GM21447 (cell line): ENCODE results near the gene PPARG.
"Not testable (repeated sequence)": the region's sequence is repeated elsewhere in the genome, so short reads cannot be mapped to it uniquely, and the experiment has no call there.

Source experiments
- ATAC-seq: cut with Tn5 transposase; IDR thresholded peaks from one replicate; pipeline ENCODE4 v1.9.1; 2021; ENCODE audit not compliant: unreplicated experiment

Gene PPARG

DNA sequence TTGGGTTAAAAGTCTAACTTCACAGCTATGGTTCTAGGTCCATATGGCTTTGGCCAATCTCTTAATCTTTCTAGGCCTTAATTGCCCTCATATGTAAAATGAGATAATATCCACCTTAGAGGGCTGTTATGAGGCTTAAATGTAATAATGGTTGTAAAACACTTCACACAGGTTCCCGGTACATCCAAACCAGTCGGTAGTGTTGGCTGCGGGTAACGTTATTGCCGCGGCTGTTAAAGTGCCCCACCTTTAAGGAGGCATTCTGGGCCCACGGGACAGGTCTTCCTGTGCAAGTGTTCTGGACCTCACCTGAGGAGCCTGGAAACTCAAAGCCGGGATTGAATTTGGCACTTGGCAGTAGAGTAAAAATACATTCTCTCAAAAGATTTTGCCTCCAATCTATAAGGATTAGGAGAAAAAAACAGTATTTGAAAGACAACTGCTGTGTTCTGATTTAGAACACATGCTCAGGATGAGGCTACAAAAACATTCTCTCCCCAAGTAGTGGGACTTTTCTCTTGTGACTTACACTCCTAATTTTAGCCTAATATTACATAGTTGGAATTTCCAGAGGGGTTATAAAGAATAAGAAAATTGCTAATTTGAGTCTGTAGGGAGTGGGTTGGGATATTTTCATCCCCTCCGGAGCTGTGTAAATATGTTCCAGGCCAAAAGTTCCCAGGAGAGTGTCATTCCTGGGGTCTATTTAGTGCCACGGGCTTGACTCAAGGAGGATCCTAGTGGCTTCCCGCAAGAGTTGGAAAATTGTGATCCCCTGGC lies 150.5 kb downstream of the PPARG start:
- ATAC-seq = no peak

GRCh38 chr3:12440927-12441714 lies 152.3 kb downstream of the PPARG start:
- ATAC-seq = no peak

DNA sequence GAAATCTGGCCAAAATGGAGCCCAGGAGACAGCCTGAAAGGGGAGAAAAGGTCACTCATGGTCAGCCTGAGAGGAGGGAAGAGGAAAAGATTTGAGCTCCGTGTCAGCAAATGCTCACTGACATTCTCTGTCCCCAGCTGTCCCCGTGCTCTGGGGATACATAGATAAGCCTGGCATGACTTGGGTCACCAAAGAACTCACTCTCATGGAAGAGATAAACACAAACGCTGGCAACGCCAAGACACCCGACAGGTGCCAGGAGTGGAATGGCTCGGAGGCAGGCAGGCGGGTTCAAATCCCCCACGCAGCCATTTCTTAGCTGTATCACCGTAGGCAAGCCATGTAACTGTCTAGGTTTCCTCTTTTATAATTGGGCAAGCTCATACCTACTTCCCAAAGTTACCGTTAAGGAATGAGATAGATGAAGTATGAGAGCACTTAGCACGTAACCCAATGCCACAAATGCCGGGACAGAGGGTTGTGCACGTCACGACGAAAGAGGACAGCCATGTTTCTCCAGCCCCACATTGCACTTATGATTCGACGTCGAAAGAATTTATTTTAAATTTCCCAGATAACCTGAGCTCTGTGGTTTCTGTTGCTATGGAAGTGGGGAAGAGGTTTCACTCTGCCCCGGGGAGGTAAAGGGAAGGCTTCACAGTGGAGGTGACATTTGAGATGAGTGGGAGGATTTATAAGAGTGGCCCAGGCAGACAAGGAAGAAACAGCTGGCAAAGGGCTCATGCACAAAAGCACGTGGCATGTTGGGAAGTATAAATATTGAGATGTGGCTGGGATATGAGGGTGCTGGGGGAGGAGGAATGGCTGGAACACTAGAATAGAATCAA lies 154.0 kb downstream of the PPARG start:
- ATAC-seq = no peak

DNA sequence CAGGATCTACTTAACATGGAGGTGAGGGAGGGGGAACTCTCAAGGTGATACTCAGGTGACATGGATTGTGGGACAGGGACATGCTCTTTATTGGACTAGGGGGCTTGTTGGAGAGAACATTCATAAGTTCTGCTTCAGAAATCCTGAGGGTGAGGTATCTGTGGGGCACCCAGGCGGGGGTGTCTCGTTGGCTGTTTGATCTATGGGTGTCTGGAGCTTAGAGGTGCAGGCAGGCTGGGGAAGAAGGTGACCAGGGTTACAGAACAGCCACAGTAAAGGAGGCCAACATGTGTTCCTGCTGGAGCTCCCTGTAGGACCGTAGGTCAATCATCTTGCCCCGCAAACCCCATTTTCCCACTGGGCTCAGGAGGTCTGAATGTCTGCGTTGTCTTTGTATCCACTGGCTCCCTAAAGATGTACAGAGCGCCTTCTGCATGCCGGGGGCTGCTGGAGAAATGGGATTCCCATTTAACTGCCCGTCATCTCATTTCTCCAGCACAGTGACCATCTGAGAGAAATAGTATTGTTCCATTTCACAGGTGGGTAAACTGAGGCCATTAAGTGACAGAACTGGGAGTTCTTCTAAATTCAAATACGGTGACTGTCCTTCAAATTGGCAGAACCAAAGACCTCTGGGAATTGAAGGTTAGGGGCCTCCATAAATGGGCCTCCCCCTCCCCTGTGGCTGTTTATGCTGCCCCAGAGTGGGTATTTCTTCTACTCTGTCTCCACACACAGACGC lies 155.1 kb downstream of the PPARG start:
- no peak for ATAC-seq

GRCh38 chr3:12444582-12445471 lies 156.0 kb downstream of the PPARG start:
- no peak for ATAC-seq

GRCh38 chr3:12445523-12446240 lies 156.8 kb downstream of the PPARG start:
- ATAC-seq = no peak

GRCh38 chr3:12446298-12446697 lies 157.4 kb downstream of the PPARG start:
- no peak for ATAC-seq

GRCh38 chr3:12447075-12447474 lies 158.2 kb downstream of the PPARG start:
- ATAC-seq = no peak

DNA sequence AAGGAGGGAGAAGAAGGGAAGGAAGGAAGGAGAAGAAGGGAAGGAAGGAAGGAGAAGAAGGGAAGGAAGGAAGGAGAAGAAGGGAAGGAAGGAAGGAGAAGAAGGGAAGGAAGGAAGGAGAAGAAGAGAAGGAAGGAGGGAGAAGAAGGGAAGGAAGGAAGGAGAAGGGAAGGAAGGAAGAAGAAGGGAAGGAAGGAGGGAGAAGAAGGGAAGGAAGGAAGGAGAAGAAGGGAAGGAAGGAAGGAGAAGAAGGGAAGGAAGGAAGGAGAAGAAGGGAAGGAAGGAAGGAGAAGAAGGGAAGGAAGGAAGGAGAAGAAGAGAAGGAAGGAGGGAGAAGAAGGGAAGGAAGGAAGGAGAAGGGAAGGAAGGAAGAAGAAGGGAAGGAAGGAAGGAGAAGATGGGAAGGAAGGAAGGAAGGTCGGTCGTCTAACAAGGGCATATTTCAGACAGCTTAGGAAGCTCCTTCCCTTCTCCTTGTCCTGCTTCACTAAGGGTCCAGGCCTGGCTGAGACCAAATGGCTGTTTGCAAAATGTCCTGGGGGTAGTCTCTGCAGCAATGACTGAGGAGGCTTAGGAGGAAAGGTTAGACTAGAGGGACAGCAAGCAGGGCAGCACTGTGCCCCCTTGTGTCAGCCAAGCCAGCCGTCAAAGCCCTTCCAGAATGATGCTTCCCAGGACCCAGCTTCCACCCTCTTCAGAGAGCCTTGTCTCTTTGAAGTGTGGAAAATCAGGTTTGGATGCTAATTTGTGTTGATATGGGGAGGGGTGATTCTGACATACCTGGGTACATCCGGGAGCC lies 159.7 kb downstream of the PPARG start:
- not testable (repeated sequence) for ATAC-seq

- no peak for ATAC-seq
These were observed 161.2 kb downstream of the PPARG start for GRCh38 chr3:12449889-12450682.

DNA sequence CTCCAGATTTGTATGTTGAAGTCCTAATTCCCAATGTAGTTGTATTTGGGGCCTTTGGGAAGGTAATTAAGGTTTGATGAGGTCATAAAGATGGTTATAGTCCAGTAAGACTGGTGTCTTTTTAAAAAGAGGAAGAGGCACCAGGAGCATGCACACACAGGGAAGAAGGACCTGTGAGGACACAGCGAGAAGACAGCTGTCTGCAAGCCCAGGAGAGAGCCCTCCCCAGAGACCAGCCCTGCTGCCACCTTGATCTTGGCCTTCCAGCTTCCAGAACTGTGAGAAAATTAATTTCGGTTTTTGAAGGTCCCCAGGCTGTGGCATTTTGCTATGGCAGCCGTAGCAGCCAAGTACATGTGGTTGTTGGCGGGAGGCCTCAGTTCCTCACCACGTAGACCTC lies 162.6 kb downstream of the PPARG start:
- no peak for ATAC-seq

- no peak for ATAC-seq
These were observed 163.1 kb downstream of the PPARG start for GRCh38 chr3:12451960-12452359.

DNA sequence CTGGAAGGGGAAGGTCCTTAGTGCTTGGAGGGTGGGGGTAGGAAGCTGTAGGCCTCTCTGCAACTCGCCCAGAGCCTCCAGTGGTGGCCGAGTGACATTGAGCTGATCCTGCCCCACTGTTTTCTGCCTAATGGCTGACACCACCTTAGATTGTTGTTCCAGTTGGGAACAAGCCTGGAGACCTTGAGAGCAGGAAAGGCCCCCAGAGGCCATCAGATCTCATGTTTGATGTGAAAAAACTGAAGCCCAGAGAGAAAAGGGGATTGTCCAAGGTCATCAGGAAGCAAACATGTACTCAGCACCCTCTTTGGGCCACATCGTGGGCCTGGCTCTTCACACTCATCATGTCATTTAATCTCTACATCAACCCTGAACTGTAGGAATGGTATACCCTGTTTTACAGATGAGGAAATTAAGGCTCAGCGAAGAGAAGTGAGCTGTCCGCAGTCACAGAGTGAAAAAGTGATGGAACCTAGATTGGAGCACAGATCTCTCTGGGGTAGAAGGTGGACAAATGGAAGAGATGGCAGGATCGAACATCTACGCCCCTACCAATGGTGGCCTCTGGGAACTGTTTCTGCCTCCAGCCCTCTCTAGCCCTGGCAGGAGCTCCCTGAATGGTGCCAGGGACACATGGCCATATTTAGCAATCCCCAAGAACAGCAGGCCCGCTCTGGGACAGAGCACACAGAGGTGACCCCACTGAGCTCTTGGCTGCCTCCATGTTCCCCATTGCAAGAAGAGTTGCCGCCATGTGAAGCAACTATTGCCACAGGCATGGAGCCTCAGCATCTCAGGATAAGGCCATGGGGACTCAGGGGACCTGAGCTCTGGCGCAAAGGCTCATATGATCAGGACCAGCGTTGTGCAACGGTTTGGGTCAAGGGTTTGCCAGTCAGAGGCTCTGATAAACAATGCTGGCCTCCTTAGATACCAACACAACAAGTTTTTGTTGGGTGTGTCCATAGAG lies 163.8 kb downstream of the PPARG start:
- ATAC-seq = no peak

DNA sequence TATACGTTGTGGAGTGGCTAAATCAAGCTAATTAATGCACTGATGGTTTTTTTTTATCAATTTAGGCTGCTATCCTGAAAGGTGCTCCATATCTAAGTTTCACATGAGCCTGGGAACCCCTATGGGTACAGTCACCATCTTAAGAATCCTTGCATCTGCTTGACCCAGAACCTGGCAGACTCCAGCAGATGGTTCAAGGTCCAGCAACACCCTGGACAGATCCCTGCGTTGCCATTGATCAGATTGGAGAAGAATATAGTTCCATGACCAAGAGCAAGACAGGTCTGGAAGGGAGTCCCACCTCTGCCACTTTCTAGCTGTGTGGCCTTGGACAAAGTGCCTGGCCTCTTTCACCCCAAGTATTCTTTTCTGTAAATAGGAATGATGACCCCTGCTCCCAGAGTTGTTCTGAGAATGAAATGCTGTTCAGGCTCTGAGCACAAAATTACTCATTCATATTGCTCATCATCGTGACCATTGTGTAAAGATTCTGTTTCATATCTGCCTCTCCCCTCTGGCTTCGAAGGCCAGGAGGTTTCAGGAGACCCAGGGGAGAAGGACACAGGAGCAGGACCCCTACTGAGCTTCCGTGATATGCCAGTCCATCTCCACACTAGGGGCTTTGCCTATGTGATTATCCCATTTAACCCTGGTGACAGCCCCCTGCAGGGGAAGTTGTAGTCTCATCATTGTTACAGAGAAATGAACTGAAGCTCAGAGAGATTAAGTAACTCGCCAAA lies 165.4 kb downstream of the PPARG start:
- ATAC-seq = no peak

GRCh38 chr3:12454816-12455121 lies 165.9 kb downstream of the PPARG start:
- no peak for ATAC-seq

DNA sequence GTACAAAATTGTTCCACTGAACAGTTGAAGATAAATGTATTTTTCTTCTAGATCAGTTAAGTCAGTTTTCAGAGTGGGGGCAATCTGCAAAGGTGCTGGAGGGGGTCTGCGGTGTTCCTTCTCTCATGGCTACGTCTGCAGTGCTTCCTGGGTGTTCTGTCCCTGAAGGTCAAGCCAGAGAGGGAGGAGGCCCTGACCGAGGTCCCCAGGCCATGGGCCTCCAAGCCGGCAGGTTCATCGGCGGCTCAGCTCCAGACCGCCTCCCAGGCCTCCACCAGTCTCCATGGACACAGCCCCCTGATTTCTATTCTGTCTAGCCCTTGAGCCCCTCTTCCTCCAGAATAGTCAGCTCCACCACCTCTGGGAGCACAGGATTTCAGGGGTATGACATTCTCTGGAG lies 166.9 kb downstream of the PPARG start:
- ATAC-seq = no peak
